Skin of body (tissue), 2 donors: ENCODE measurements around the gene NHLRC3. TPM values are rescaled to one million over a fixed set of nuclear protein-coding genes. Genes with fewer than 3 reads are reported as not detected.
"Not testable (repeated sequence)": the region's sequence is repeated elsewhere in the genome, so short reads cannot be mapped to it uniquely, and the experiment has no call there.

Source experiments
- DNase-seq: peaks from one replicate; lab custom pipeline; 2025; lab: John Stamatoyannopoulos, UW
- total RNA-seq: library from RNA; depleted of rRNA; stranded (reverse); fragments of >200 nt; gene quantifications from one replicate; pipeline ENCODE4 v1.2.3, GENCODE V29; 2014

The NHLRC3 gene
- total RNA-seq, result 32.0 TPM

- DNase-seq, result peak; percentile 95
Observed at GRCh38 chr13:39037880-39038568, at the start of gene NHLRC3, which contains the start of gene PROSER1. TSS of gene NHLRC3 (plus strand) at chr13:39038456. CDS start at chr13:39038640, 184 bp downstream. TSS of gene PROSER1 (minus strand) at chr13:39038089. CDS start at chr13:39037242, 847 bp downstream.

DNA sequence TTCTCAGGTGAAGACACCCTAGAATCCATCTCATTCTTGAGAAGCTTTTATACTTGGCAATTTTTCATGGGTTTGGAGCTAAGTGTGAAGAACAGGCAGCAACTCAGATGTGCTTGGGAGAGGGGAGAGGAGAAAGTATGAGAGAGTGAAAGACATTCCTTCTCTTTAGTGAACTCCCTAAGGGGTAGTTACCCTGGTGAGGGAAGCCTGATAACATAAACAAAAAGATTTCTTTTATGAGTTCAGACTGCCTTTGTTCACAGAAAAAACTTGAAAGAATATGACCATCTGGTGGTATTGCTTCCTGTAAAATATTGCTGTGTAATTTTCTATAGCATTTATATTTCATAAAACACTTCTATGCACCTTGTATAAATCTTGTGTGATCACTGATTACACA lies 47.6 kb upstream of the NHLRC3 start, which contains the start of gene STOML3:
TSS of gene STOML3 (minus strand) at position 139 of the 400 bp plus-strand sequence. CDS start at position 29, 110 bp downstream.
- DNase-seq, result no peak

- no peak for DNase-seq
Observed at GRCh38 chr13:38993381-38993780, 44.9 kb upstream of the NHLRC3 start.

- DNase-seq, result no peak
Observed at GRCh38 chr13:38998739-38999138, 39.5 kb upstream of the NHLRC3 start.

GRCh38 chr13:39006371-39007111 lies 31.7 kb upstream of the NHLRC3 start:
- not testable (repeated sequence) for DNase-seq

DNA sequence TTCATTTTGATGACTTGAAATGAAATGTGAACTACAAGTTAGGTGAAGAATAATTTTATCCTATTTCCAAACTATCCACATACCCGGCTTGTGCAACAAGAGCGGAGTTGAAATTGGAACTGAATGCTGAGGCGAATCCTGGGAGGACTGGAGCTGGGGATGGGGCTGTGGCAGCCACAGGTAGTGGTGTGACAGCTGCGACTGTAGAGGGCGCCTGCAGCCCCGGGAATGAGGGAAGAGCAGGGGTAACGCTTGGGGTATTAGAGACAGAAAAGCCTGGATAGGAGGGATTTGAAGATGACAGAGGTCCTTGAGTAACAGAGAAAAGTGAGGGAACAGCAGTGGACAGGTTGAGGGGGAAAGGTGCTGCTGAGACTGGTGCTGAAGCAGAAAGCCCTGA lies 25.6 kb upstream of the NHLRC3 start:
- DNase-seq, result no peak

DNA sequence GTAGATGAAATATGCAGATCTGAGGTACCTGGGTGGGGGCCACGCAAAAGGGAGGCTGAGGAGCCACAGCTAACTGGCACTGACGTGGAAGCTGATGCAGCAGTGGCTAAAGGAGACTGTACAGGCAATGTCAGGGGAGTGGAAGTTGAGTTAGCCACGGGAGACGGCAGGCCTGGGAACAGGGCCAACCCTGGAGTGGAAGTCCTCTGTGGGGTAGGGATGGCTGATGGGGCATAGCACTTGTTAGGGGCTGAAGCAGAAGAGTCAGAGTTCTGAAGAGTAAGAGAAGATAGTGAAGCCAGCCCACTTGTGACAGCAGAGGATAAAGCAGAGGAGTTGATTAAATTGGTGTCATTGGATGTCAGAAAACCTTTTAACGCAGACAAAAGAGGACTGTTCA lies 24.8 kb upstream of the NHLRC3 start:
- no peak for DNase-seq

DNA sequence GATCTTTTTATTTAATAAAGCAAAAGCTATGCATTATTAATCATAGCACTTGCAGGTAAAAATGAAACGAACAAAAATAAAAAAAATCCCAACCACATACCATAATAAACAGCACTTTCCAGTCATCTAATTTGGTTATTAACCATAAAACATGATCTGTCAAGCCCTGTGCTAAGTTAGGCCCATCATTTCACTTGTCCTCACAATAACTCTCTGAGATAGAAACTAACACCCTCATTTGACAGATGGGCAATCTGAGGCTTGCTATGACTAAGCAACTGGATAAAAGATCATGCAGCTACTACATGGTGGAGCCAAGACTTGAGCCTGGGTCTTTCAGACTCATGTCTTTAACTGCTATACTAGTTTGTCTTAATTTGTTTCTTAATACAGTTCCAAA lies 22.2 kb upstream of the NHLRC3 start:
- no peak for DNase-seq

- peak; percentile 19 for DNase-seq
Observed at GRCh38 chr13:39016787-39017186, 21.5 kb upstream of the NHLRC3 start.

DNA sequence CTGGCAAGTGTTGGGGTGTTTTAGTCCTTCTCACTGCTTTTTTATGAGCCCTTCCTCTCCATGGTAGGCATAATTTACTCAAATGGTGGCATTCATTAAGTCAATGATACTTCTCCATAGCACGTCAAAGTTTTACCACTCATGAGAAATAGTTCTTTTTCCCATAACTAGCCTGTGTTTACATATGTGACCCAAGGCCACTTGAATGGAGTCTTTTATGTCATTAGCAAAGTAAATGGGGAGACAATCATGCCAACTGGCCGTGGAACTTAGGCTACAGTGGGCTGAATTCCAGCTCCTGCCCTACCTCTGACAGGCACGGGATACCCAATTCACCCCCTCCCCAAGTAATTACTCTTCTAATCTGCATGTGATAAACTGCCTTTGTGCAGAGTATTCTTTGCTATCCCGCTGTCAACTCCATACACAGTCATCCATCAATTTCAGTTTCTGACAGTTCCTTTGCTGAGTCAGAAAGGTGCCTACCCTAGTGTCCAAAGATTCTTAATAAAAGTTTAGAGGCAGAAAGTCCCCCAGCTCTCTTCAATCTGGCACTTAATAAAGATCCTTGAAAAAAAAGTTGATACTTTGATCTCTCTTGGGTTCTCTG lies 17.3 kb upstream of the NHLRC3 start:
- DNase-seq, result no peak

DNA sequence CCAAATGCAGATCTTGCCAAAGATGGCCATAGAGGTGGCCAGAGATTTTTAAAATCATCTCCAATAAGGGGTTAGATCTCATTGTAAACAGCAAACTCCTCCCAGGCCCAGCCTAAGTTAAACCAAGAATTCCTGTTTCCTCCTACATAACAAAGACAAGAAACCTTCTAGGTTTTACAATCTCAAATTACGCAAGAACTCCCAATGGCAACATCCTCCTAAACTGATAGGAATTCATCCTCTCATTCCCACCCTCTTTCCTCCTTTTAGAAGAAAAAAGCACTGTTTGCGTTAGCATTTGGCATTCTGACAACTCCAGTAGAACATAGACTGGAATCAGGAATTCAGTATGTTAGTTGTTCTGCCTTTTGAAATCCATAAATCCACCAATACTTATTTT lies 14.9 kb upstream of the NHLRC3 start:
- no peak for DNase-seq

- DNase-seq, result no peak
Observed at GRCh38 chr13:39023761-39024160, 14.5 kb upstream of the NHLRC3 start.

GRCh38 chr13:39025433-39025839 lies 12.8 kb upstream of the NHLRC3 start:
- DNase-seq, result no peak

DNA sequence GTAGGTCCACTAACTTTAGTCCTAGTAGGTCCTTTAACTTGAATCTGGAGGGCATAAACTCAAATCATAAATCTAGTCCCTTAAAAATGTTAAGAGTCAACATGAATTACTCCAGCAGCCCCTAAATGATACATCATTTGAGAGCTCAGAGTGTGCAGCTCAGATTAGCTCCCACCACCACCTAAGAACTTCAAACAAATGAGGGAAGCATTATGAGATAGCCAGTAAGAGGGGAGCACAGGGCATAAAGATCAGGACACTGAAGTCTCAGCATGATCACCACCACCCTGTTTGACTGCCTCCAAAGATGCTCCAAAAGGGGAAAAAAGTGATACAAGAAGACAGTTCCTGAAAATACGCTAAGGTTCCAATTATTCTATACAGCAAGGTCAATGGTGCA lies 6.1 kb upstream of the NHLRC3 start:
- no peak for DNase-seq

DNA sequence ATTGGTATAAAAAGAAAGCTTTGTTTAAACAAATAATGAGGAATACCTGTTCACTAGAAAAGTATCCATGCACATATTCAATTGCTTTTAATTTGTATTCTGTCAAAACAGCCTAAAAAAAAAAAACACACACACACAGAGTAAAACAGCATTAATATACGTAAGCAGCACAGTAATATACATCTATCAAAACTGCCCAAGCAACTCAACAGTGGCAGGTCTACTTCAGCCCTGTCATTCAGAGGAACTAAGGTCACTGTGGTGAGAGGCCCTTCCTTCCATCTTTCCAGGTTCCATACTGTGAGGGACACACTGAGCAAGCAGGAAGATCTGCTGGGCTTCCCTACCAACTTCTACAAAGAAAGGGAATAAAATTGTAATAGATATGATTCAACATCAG lies 4.2 kb upstream of the NHLRC3 start:
- DNase-seq, result no peak

- DNase-seq, result no peak
Observed at GRCh38 chr13:39035204-39035603, 3.1 kb upstream of the NHLRC3 start.

- DNase-seq, result no peak
Observed at GRCh38 chr13:39035799-39036198, 2.5 kb upstream of the NHLRC3 start.

GRCh38 chr13:39036212-39036611 lies 2.0 kb upstream of the NHLRC3 start:
- no peak for DNase-seq

- DNase-seq, result no peak
Observed at GRCh38 chr13:39037410-39037879, 811 bp upstream of the NHLRC3 start.

- DNase-seq, result peak; percentile 44
Observed at GRCh38 chr13:39038569-39039030, 344 bp downstream of the NHLRC3 start.

GRCh38 chr13:39039041-39039440 lies 785 bp downstream of the NHLRC3 start:
- DNase-seq, result peak; percentile 2

DNA sequence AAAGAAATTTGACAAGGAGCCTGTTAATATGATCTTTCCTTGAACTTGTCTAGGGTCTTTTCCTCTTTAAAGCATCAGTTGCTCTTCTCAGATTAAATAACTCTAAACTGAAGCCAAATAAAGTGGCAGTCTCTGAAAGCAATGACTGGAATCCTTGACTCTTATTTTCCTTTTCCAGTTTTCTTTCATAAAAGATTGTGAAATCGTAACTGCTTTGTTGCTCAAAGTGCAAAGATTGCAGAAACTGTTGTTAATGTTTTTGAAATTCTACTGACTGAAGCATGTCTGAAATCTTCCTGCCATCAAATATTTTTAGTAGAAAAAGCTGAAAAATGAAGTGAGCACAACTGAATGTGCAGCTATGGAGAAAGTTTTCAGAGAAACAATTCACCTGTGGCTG lies 1.9 kb downstream of the NHLRC3 start:
- DNase-seq, result no peak
